BLaER1 treated with 17β-estradiol and CSF1 and Interleukin-3, amounts not matched to agents 10 nM and 100 nM (cell line): ENCODE measurements around the gene DUSP5.

Source experiments
- H3K27ac ChIP-seq, 11 experiments: shearing (Covaris generic); formaldehyde crosslinking; 2 replicates each; pipeline ENCODE4 v1.8.1; 2022
- H3K27me3 ChIP-seq, 11 experiments: shearing (Covaris generic); formaldehyde crosslinking; 2 replicates each; pipeline ENCODE4 v1.8.1; 2022
- H3K36me3 ChIP-seq, 11 experiments: shearing (Covaris generic); formaldehyde crosslinking; 2 replicates each; pipeline ENCODE4 v1.8.1; 2022
- H3K4me1 ChIP-seq, 10 experiments: shearing (Covaris generic); formaldehyde crosslinking; 2 replicates each; pipeline ENCODE4 v1.8.1; 2022
- H3K4me2 ChIP-seq, 11 experiments: shearing (Covaris generic); formaldehyde crosslinking; 2 replicates each; pipeline ENCODE4 v1.8.1; 2022
- H3K4me3 ChIP-seq, 10 experiments: shearing (Covaris generic); formaldehyde crosslinking; 2 replicates each; pipeline ENCODE4 v1.8.1; 2022
- H3K9ac ChIP-seq, 11 experiments: shearing (Covaris generic); formaldehyde crosslinking; 2 replicates each; pipeline ENCODE4 v1.8.1; 2022
- H3K9me3 ChIP-seq, 11 experiments: shearing (Covaris generic); formaldehyde crosslinking; replicated peaks in 1 of 11; 2 replicates each; pipeline ENCODE4 v1.8.1; 2022
- H4K20me1 ChIP-seq, 11 experiments: shearing (Covaris generic); formaldehyde crosslinking; 2 replicates each; pipeline ENCODE4 v1.8.1; 2022
- Cebpa-rat ChIP-seq, 11 experiments: shearing (Covaris generic); IDR thresholded peaks; 2 replicates each; pipeline ENCODE4 v1.8.1; 2022

DUSP5 gene, protein sequence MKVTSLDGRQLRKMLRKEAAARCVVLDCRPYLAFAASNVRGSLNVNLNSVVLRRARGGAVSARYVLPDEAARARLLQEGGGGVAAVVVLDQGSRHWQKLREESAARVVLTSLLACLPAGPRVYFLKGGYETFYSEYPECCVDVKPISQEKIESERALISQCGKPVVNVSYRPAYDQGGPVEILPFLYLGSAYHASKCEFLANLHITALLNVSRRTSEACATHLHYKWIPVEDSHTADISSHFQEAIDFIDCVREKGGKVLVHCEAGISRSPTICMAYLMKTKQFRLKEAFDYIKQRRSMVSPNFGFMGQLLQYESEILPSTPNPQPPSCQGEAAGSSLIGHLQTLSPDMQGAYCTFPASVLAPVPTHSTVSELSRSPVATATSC

DNA sequence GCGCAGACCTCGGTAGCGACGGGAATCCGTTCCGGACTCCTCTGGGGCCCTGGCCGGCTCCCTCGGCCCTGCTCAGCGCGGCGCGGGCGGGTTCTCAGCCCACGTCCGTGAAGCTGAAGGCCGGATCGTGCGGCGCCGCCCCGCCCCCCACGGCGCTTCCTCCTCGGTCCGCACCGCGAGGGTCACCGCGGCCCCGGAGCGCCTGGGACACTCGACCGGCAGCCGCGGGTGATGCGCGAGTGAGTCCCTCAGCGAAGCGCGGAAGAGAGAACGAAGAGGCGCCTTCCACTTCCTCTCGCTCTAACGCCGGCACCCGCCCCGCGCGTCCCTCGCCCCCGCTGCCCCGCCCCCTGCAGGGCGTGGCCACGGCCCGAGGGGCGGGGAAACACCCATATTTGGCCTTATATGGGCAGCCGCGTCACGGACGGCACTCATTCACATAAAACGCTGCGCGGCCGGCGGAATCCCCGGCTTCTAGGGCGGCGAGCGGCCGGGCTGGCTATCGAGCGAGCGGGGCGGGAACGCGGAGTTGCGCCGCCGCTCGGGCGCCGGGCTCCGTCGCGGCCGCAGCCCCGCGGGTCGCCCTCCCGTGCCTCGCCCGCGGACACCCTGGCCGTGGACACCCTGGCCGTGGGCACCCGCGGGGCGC is at the start of gene DUSP5:
Gene DUSP5, plus strand, starts transcription at position 470 of the 649 bp plus-strand sequence. CDS start 215 bp downstream, outside the sequence.
- Histone ChIP-seq H3K4me2 (peak within 1 kb of the TSS; percentile 90 to 100 (median 97)), H3K27me3 (peaks cover 18 to 88% (median 82%) of the 10 kb centered on the region in 11 experiments), H3K36me3 (no peaks in the 10 kb centered on the region), H3K9ac (peak within 1 kb of the TSS; percentile 72 to 93 (median 88)), H3K27ac (peak within 1 kb of the TSS; percentile 68 to 95 (median 82)), H3K4me1 (peaks cover 55 to 69% (median 66%) of the 10 kb centered on the region in 10 experiments), H3K9me3 (no peaks in the 10 kb centered on the region), H3K4me3 (peak within 1 kb of the TSS; percentile 65 to 92 (median 76)), H4K20me1 (peaks cover 11 to 59% (median 32%) of the 10 kb centered on the region in 11 experiments; a peak in 20 of 22 replicates)
- TF ChIP-seq Cebpa-rat (IDR thresholded peaks at IDR 0.05): no peak

DNA sequence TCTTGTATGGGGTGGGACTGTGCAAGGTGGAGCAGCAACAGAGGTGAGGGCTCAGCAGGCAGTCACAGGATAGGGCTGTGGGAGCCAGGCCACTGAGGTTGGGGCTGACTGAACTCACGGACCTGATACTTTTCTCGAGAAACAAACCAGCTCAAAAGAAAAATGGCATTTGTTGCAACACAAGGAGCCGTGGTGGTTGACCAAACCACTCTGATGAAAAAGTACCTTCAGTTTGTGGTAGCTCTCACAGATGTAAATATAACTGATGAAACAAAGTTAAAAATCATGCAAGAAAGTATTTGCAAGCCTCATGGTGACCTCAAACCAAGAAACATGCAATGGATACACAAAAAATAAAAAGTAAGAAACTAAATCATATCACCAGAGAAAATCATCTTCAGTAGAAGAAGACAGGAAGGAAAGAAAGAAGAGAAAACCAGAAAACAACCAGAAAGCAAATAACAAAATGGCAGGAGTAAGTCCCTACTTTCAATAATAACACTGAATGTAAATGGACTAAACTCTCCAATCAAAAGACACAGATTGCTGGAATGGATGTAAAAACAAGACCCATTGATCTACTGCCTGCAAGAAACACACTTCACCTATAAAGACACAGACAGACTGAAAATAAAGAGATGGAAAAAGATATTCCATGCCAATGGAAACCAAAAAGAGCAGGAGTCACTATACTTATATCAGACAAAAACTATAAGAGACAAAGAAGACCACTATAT is 48.9 kb upstream of the DUSP5 start:
- Histone ChIP-seq H3K27me3 (no peaks in the 10 kb centered on the region), H3K4me3 (no peak overlapping the region), H3K4me1 (peaks cover 0 to 26% (median 14%) of the 10 kb centered on the region in 10 experiments; a peak in 13 of 20 replicates), H3K4me2 (no peak overlapping the region), H3K36me3 (no peaks in the 10 kb centered on the region), H3K27ac (no peak overlapping the region), H3K9ac (no peak overlapping the region), H3K9me3 (peaks cover 0 to 7% (median 0%) of the 10 kb centered on the region in 11 experiments; a peak in 1 of 22 replicates), H4K20me1 (no peaks in the 10 kb centered on the region)
- TF ChIP-seq Cebpa-rat (IDR thresholded peaks at IDR 0.05): no peak

DNA sequence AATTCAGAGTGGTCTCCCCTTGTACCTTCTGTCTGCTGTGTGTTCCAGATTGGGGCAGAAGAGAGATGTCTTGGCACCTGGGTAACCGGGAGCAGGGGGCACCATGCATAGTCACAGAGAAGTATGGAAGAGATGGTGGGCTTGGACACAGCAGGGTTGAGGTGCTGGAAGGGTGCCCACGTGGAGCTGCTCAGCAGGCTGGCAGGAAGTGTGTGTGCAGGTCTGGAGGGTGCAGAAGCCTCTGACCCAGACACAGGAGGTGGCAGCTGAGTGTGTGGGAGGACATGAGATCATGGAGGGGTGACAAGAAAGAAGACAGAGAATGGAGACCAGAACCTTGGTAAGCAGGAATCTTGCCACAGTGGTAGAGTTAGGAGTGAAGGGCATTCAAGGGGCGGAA is 42.3 kb upstream of the DUSP5 start:
- Histone ChIP-seq H3K4me1 (peaks cover 49 to 55% (median 53%) of the 10 kb centered on the region in 10 experiments), H3K9me3 (no peaks in the 10 kb centered on the region), H3K4me3 (no peak overlapping the region), H4K20me1 (no peaks in the 10 kb centered on the region), H3K27me3 (no peaks in the 10 kb centered on the region), H3K9ac (peak overlapping the region in 2 of 11 experiments; percentile 3 to 15; a peak in 2 of 22 replicates), H3K27ac (peak overlapping the region in 4 of 11 experiments; percentile 37 to 58 (median 45); a peak in 5 of 22 replicates), H3K4me2 (peak overlapping the region; percentile 36 to 91 (median 86)), H3K36me3 (no peaks in the 10 kb centered on the region)
- no peak for TF ChIP-seq Cebpa-rat (IDR thresholded peaks at IDR 0.05)

GRCh38 chr10:110456046-110456445 is 41.7 kb upstream of the DUSP5 start:
- Histone ChIP-seq H3K4me1 (peaks cover 50 to 61% (median 59%) of the 10 kb centered on the region in 10 experiments), H4K20me1 (no peaks in the 10 kb centered on the region), H3K27ac (peak overlapping the region in 4 of 11 experiments; percentile 37 to 58 (median 45); a peak in 8 of 22 replicates), H3K4me3 (no peak overlapping the region; a peak in 1 of 20 replicates), H3K4me2 (peak overlapping the region; percentile 36 to 91 (median 86)), H3K27me3 (no peaks in the 10 kb centered on the region), H3K36me3 (no peaks in the 10 kb centered on the region), H3K9ac (peak overlapping the region in 5 of 11 experiments; percentile 3 to 24 (median 14); a peak in 7 of 22 replicates), H3K9me3 (no peaks in the 10 kb centered on the region)
- TF ChIP-seq Cebpa-rat (IDR thresholded peaks at IDR 0.05): no peak

- no peak for TF ChIP-seq Cebpa-rat (IDR thresholded peaks at IDR 0.05)
- Histone ChIP-seq H3K9ac (peak overlapping the region in 5 of 11 experiments; percentile 3 to 24 (median 14); a peak in 7 of 22 replicates), H3K4me3 (no peak overlapping the region; a peak in 1 of 20 replicates), H3K36me3 (no peaks in the 10 kb centered on the region), H3K27me3 (no peaks in the 10 kb centered on the region), H3K4me1 (peaks cover 52 to 67% (median 64%) of the 10 kb centered on the region in 10 experiments), H3K27ac (peak overlapping the region in 4 of 11 experiments; percentile 37 to 58 (median 45); a peak in 8 of 22 replicates), H4K20me1 (no peaks in the 10 kb centered on the region), H3K9me3 (no peaks in the 10 kb centered on the region), H3K4me2 (peak overlapping the region; percentile 36 to 91 (median 86))
Observed at GRCh38 chr10:110456523-110457091, 41.1 kb upstream of the DUSP5 start.

GRCh38 chr10:110457851-110458250 is 39.9 kb upstream of the DUSP5 start:
- H3K4me3 ChIP-seq: no peak overlapping the region
- H3K27ac ChIP-seq: peak overlapping the region in 2 of 11 experiments; percentile 10 to 58; a peak in 2 of 22 replicates
- peaks cover 52 to 73% (median 64%) of the 10 kb centered on the region in 10 experiments for H3K4me1 ChIP-seq
- no peak for TF ChIP-seq Cebpa-rat (IDR thresholded peaks at IDR 0.05)
- H4K20me1 ChIP-seq: no peaks in the 10 kb centered on the region
- no peaks in the 10 kb centered on the region for H3K27me3 ChIP-seq
- no peaks in the 10 kb centered on the region for H3K9me3 ChIP-seq
- H3K4me2 ChIP-seq: peak overlapping the region; percentile 67 to 91 (median 86); a peak in 20 of 22 replicates
- no peaks in the 10 kb centered on the region for H3K36me3 ChIP-seq
- H3K9ac ChIP-seq: 0 out of 22 replicates have a peak overlapping the region, but pooled peaks of 1 of the 11 experiments have one; percentile 2

DNA sequence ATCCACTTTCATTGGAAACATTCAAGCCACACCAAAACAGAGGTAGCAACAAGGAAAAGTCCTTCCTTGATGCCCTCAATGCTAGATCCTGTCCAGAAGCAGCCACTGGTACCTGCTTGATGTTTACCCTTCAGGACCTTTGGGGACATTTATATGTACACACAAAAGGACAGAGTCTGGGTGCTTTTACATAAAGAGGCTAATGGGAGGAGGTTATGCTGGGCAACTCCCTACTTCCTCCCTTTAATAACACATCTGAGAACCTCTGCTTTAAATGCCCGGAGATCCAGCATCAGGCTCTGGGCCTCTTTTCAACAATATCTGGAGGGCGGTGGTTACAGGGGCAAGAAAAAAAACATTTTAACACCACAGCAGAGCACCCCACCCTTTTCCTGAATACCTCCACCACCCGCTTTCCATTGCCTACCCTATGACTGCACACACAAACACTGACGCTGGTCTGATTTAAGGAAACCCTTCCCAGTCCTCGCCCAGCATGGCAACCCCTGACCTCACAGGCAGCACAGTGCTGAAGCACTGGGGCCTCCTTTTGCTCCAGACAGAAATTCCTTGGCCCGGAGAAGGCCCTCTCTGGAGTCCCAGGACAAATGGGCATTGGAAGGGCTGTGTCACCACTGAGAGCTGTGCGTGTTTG is 39.3 kb upstream of the DUSP5 start:
- no peak overlapping the region for H3K4me3 ChIP-seq
- H3K27ac ChIP-seq: peak overlapping the region in 2 of 11 experiments; percentile 10 to 58; a peak in 2 of 22 replicates
- H3K36me3 ChIP-seq: no peaks in the 10 kb centered on the region
- no peaks in the 10 kb centered on the region for H3K27me3 ChIP-seq
- peaks cover 52 to 73% (median 64%) of the 10 kb centered on the region in 10 experiments for H3K4me1 ChIP-seq
- H3K4me2 ChIP-seq: peak overlapping the region; percentile 67 to 91 (median 86)
- peak overlapping the region in 1 of 11 experiments; percentile 2; a peak in 1 of 22 replicates for H3K9ac ChIP-seq
- TF ChIP-seq Cebpa-rat (IDR thresholded peaks at IDR 0.05): no peak
- no peaks in the 10 kb centered on the region for H4K20me1 ChIP-seq
- H3K9me3 ChIP-seq: no peaks in the 10 kb centered on the region

DNA sequence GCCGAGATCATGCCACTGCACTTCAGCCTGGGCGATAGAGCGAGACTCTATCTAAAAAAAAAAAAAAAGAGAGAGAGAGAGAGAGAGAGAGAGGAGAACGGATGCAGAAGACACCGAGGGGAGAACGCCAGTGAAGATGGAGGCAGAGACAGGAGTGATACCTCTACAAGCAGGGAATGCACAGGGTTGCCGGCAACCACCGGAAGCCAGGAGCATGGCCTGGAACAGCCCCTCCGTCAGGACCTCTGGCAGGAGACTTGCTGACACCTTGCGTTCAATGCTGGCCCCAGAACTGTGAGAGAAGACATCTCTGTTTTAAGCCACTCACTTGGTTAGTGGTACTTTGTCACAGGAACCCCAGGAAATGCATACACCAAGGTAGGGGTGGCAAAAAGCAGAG is 38.1 kb upstream of the DUSP5 start:
- no peak for TF ChIP-seq Cebpa-rat (IDR thresholded peaks at IDR 0.05)
- H3K4me3 ChIP-seq: no peak overlapping the region
- peaks cover 55 to 82% (median 69%) of the 10 kb centered on the region in 10 experiments for H3K4me1 ChIP-seq
- H3K4me2 ChIP-seq: peak overlapping the region; percentile 73 to 91 (median 86)
- no peaks in the 10 kb centered on the region for H3K9me3 ChIP-seq
- H4K20me1 ChIP-seq: no peaks in the 10 kb centered on the region
- H3K27me3 ChIP-seq: no peaks in the 10 kb centered on the region
- peak overlapping the region in 4 of 11 experiments; percentile 32 to 69 (median 66); a peak in 6 of 22 replicates for H3K27ac ChIP-seq
- H3K9ac ChIP-seq: peak overlapping the region in 2 of 11 experiments; percentile 21 to 47; a peak in 3 of 22 replicates
- no peaks in the 10 kb centered on the region for H3K36me3 ChIP-seq
